Right lobe of liver (tissue), 4 donors: ENCODE data around the gene TAGLN2.

Source experiments
- CTCF ChIP-seq, 4 donors: fragments of 200-600 bp in 3 of 4; fragments of 450-650 bp in 1 of 4; IDR thresholded peaks; one replicate each; pipeline versions ENCODE4 v1.5.1 to v1.8.0; 2016 to 2022; ENCODE audit warnings: antibody characterized with exemption in 4 of 4, mild to moderate bottlenecking in 2 of 4
- POLR2A ChIP-seq: fragments of 450-650 bp; IDR thresholded peaks from one replicate; pipeline ENCODE4 v1.6.1; 2017; ENCODE audit warnings: antibody characterized with exemption, mild to moderate bottlenecking
- donor health status: DM: no; HTN: no; CAD: no.
- donor health status: DM: no; HTN: no; CAD: no.
- donor health status: DM: no; HTN: yes; CAD: no.

- TF ChIP-seq CTCF (IDR thresholded peaks at IDR 0.05) (no peak), POLR2A (no peak)
Measured at GRCh38 chr1:159946242-159947187, 21.2 kb upstream of the TAGLN2 start.
